GM12874 (cell line): ENCODE results near the gene MMS22L.

Experiments
- CTCF ChIP-seq: IDR thresholded peaks from 2 replicates; pipeline ENCODE4 v1.5.1; 2011; ENCODE audit warnings: low read depth, mild to moderate bottlenecking, control low read depth, low read length, moderate library complexity; ENCODE audit not compliant: insufficient read depth

Gene MMS22L

GRCh38 chr6:97280766-97281165 is 2.2 kb downstream of the MMS22L start:
- TF ChIP-seq CTCF = no peak

- no peak for TF ChIP-seq CTCF
Measured at GRCh38 chr6:97275804-97276203, 7.2 kb downstream of the MMS22L start.

- TF ChIP-seq CTCF = no peak
Measured at GRCh38 chr6:97269821-97270220, 13.2 kb downstream of the MMS22L start.

- no peak for TF ChIP-seq CTCF
Measured at GRCh38 chr6:97262676-97263075, 20.3 kb downstream of the MMS22L start.

DNA sequence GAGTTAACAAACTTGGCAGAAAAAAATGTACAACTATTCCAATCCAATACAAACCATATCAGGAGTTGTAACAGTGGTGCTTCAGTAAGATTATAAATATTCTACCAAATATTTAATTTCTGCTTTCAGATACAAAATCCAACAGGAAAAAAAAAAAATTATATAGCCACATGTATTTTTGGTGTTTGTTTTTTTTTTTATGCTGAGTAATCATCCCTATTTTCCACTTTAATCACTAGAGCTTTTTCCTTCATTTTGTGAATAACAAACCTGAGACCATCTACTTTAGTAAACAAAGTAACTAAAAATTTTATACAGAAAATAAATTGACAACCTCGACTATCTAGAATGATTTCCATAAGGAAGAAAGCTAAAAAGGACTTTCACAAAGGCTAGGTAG is 36.2 kb downstream of the MMS22L start:
- no peak for TF ChIP-seq CTCF

DNA sequence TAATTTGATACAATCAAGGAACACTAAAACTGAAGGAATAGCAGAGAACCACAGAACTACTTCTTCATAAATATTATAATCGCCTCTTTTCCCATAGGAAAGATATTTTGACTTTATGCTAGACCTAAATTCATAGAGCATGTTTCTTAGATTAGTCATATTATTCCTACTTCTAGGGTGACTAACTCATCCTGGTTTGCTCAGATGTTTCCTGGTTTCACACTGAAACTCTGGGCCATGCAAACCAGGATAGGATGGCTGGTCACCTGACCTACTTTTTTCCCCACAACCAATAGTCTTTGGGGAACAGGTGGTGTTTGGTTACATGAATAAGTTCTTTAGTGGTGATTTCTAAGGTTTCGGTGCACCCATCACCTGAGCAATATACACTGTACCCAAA is 42.8 kb downstream of the MMS22L start:
- no peak for TF ChIP-seq CTCF

DNA sequence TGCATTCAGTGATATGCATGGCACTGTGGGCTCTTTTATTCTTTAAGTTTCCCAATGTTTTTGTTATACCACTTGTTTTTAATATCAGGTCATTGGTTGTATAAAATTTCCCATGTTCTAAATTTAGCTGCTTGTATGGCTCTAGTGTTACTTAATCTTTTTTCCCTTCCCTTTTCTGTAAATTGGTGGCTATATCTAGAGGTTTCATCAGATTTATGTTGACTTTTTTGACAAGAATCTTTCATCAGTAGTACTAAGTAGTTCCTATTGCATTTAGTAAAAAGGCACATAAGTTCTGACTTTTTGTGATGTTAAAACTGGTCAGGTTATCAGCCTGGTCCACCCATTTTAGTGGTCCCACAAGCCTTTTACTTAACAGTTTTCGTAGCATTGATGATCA is 51.1 kb downstream of the MMS22L start:
- no peak for TF ChIP-seq CTCF

GRCh38 chr6:97222903-97223302 is 60.1 kb downstream of the MMS22L start:
- no peak for TF ChIP-seq CTCF
